ENCODE data around the gene NRXN3.

NRXN3 gene

DNA sequence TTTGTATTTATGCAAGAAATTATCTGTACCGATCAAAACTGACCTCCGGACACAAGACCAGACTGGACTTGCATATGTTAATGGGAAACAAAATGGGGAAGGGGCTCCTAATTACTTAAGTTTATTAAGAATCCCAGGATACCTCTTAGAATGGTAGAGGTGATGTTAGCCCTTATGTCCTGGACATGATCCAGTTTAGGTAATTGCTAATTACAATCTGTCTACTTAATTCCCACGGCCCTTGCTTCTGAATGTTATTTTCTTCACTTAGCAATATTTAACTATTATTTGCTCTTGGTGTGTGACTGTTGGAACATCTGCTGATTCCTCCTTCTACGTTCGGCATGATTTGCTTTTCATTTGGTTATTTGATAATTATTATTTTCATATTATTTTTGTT, 1397.1 kb downstream of the NRXN3 start:
- DNase-seq: no peak

- no peak for DNase-seq
Measured at GRCh38 chr14:79568594-79568993, 1398.4 kb downstream of the NRXN3 start.

- DNase-seq: no peak
Measured at GRCh38 chr14:79569072-79569471, 1398.9 kb downstream of the NRXN3 start.

GRCh38 chr14:79570648-79571047, 1400.5 kb downstream of the NRXN3 start:
- no peak for DNase-seq

- no peak for DNase-seq
Measured at GRCh38 chr14:79571366-79571765, 1401.2 kb downstream of the NRXN3 start.

DNA sequence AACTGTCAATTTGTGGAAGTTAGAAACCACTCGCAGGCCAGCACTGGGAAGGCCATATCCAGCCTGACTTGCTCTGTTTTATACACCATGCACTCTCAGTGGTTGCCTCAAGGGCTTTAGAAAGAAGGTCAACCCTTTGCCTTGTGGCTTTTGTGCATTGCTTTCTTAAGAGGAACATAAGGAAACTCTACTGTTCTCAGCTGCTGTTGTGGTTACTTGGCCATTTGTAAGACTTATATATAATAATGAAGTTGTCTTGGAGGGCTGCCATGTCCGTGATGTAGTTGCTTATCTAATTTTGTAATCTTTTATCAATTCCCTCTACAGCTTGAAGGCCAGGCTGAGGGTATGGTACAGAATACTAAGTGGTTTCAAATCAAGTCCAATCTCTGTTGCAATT, 1403.3 kb downstream of the NRXN3 start:
- DNase-seq: peak; percentile 38

- DNase-seq: no peak
Measured at GRCh38 chr14:79575032-79575431, 1404.9 kb downstream of the NRXN3 start.

- DNase-seq: peak; percentile 34
Measured at GRCh38 chr14:79576424-79576823, 1406.3 kb downstream of the NRXN3 start.

DNA sequence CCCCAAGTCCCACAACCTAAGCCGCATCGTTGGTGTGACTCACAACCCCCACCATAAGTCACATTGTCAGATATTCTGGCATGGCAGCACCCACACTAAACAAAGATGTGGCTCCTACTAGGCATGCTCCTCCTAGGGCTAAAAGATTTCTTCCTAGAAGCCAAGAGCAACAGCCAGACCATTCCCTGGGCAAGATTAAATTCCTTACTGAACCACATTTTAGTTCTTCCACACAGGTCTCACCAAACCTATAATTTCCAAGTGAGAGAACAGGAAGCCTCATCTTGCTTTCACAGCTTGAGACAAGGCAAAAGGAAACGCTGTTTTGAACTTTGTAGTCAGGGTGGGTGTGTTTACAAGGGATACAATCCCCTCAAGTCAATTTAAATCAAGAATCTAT, 1408.3 kb downstream of the NRXN3 start:
- DNase-seq: peak; percentile 29

DNA sequence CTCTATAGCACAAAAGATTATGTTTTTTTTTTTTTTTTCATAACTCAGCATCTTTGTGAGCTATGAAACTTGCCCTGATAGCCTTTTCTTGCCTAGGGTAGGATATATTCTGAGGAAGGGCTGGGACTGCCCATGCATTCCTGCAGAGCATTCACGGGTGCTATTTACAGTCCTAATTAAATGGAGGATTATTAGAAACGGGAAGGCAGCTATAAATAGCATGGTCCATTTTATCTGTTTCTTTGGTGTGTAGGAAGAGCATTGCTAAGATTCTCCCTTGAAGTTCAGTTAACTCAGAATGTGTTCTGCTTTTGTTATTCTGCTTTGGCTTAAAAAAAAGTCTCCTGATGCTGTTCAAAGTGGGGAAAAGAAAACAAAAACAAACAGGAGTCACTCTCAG, 1410.2 kb downstream of the NRXN3 start:
- no peak for DNase-seq

DNA sequence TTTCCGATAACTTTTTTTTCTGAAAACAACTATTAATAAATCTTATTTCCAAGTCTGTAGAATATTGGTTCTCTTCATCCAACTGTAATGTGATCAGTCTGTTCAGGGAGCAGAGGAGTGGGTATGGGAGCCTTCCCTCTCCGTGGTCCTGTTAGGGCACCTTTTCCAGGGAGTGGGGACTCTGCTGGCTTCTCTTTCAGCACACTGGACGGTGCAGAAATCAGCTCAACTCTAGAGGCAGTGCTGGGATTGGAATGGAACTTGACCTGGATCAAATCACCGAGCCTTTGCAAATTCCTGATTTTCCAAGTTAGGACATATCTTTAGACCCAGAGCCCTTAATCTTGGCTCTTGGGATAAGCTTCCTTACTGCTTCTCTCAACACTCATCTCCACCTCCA, 1410.7 kb downstream of the NRXN3 start:
- DNase-seq: no peak

DNA sequence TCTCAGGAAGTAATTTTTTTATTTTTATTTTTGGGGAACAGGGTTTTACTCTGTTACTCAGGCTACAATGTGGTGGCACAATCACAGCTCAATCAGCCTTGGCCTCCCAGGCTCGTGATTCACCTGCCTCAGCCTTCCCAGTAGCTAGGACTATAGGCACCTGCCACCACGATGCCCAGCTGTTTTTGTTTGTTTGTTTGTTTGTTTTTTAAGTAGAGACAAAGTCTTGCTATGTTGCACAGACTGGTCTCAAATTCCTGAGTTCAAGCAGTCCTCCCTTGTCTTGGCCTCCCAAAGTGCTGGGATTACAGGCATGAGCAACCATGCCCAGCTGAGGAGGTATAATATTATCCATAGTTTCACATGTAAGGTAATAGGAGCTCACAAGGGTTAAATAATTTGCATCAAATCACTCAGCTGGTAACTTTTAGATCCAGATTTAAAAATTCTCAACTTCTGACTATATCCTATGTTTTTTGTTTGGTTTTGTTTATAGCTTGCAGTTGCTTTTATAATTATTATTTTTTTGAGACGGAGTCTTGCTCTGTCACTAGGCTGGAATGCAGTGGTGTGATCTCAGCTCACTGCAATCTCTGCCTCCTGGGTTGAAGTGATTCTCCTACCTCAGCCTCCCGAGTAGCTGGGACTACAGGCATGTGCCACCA, 1411.9 kb downstream of the NRXN3 start:
- DNase-seq: peak; percentile 68

DNA sequence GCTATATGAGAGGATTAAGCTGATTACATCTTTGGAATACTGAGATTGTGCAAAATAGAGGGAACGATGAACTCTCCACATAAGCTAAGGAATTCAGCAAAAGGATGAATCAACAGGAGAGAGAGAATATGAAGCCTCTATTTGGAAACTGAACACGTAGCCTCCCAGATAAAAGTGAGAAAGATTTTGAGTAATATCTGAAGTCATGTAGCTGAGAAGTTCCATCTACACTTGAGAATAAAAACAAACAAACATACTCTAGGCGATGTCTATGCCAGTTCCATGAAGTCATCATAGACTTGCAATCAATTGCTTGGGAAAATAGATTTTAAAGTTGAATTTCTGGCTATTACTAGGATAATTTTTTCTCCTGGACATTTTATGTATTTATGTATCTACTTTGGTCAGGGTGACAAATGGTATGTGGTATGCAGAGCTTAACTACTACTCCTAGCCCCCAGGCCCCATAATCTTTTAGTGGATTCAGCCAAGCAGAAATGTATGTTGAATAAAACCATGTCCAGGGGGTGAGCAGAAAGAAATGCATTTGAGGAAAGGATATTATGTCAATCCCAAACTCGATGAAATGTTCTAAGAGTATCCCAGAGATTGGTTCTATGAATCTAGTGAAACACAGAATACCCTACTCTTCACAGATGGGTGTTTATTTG, 1413.7 kb downstream of the NRXN3 start:
- peak; percentile 72 for DNase-seq

DNA sequence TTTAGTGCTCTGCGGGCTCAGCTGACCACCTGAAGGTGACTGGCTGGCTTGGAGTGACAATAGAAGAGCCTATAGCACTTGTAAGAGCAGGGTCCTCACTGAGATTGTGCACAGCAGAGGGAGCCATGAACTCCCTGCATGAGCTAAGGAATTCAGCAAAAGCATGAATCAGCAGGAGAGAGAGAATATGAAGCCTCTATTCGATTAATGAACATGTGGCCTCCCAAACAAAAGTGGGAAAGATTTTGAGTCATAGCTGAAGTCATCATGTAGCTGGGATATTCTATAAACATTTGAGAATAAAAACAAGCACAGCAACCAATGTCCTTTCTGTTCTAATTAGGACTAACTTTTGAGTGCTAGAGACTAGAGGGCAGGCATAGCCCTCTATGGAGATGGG, 1414.5 kb downstream of the NRXN3 start:
- DNase-seq: peak; percentile 93

- peak; percentile 78 for DNase-seq
Measured at GRCh38 chr14:79585845-79586244, 1415.7 kb downstream of the NRXN3 start.

GRCh38 chr14:79586416-79586815, 1416.2 kb downstream of the NRXN3 start:
- DNase-seq: no peak

- peak; percentile 85 for DNase-seq
Measured at GRCh38 chr14:79586989-79587598, 1416.9 kb downstream of the NRXN3 start.

GRCh38 chr14:79587875-79588274, 1417.7 kb downstream of the NRXN3 start:
- no peak for DNase-seq

GRCh38 chr14:79588398-79588797, 1418.2 kb downstream of the NRXN3 start:
- no peak for DNase-seq

DNA sequence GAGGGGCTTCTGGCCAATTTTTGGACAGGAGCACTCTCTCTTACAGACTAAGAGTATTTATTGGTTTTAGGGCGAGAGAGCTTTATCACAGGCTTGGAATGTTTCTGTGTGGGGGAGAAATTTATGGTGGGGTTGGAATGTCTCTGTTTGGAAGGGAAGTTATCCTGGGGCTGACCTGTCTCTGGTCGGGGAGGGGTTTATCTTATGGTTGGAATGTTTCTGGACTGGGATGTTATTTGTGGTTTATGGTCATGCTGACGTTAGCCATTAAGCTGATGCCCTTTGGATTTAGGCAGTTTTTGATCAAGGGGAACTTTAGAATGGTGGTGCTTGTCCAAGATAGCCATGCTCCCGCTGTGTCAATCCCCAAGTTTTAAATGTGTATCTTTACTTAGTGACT, 1426.4 kb downstream of the NRXN3 start:
- peak; percentile 78 for DNase-seq

DNA sequence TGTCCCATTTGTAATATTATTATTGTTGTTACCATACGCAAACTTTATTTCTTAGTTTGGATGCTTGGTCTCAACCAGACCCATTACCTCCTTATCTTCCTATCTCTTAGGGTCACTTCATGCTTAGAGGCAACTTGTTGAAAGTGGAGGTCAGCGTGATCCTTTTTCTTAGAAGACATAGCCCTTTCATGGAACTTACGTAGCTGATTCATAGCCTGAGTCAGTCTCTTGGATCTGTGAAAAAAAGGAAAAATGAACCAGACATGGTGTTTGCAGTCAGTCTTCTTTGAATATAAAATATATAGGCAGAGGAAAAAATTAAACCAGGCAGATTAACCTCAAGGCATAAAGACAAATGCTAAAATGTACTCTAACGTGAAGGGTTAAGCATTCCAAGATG, 1427.4 kb downstream of the NRXN3 start:
- no peak for DNase-seq

DNA sequence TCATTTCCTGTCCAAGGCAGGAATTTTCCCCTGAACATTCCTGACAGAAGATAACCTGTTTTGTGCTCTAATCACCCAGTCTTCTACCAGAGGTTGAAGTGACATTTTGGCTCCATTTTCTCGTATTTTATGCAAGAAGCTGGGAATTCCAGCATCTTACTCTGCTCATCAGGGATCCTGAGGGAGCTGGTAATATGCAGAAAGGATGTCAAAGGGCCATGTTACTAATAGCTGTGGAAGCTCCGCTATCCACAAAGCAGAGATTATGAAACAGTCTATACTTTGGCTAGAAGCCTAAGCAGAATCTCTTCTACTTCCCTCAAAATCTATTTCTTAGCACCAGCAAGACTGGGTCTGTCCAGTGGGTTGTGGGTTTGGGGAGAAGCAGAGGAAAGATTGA, 1428.2 kb downstream of the NRXN3 start:
- peak; percentile 64 for DNase-seq

- DNase-seq: no peak
Measured at GRCh38 chr14:79599239-79599638, 1429.1 kb downstream of the NRXN3 start.

DNA sequence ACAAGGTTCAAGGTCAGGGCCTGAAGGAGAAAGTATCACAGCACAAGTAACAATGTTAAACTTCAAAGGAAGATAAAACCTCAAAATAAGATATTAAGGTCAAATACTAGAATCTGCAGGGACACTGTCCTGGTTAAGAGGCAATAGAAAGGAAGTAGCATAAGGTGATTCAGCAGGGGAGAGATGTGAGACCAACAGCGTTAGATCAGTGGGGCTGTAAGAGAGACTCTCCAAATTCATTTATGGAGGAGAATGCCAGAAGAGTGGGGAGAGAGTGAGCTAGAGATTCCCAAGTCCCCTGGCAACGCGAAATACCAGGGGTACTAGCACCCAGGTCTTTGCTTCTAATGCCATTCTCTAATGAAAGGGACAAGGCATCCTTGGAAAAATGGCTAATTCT, 1430.2 kb downstream of the NRXN3 start:
- no peak for DNase-seq
